ENCODE data around the gene GIGYF2. TPM values are rescaled to one million over a fixed set of nuclear protein-coding genes. Genes with fewer than 3 reads are reported as not detected.

The GIGYF2 gene
- total RNA-seq, 1 experiment from 2014 or later, result 59.6 TPM

DNA sequence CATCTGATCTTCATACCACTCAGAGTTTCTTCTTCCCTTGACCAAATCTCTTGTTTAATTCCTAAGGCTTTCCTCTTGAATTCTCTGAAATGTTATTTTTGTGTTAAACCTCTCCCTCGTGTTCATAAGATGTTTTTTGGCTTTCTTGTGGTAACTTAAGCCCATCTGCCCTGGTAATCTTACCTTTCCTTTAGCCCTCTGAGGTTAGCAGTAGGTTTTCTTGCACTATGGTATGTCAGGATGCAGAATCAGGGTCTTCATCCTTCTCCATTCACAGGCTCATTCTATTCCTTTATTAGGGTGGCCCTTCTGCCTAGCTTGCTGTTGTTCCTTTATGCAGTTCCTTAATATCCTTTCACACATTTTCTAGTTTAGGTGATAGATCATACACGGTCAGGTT, 24.1 kb downstream of the GIGYF2 start:
- H3K36me3 ChIP-seq (ENCODE audit: insufficient read depth, low read length), result peaks cover 43% of the 10 kb centered on the region
- H3K9me3 ChIP-seq (ENCODE audit: low read length), result no peaks in the 10 kb centered on the region
- H2AFZ ChIP-seq (ENCODE audit: low read length), result no peak overlapping the region
- H3K27ac ChIP-seq (ENCODE audit: low read length), result no peak overlapping the region
- no peak for DNase-seq
- peaks cover 88% of the 10 kb centered on the region for H3K79me2 ChIP-seq (ENCODE audit: low read length)
- H3K9ac ChIP-seq (ENCODE audit: low read length), result no peak overlapping the region
- no peaks in the 10 kb centered on the region for H3K27me3 ChIP-seq (ENCODE audit: low read length)
- no peak overlapping the region for H3K4me2 ChIP-seq (ENCODE audit: low read depth, low read length, poor library complexity, severe bottlenecking)
- no peak overlapping the region for H3K4me3 ChIP-seq (ENCODE audit: low read length)
- no peaks in the 10 kb centered on the region for H4K20me1 ChIP-seq (ENCODE audit: insufficient read depth, low read depth, low read length)
- no peaks in the 10 kb centered on the region for H3K4me1 ChIP-seq (ENCODE audit: low read length)
- no peaks in the 10 kb centered on the region for H3K9me2 ChIP-seq (replicated peaks; ENCODE audit: insufficient read depth, low read length)

DNA sequence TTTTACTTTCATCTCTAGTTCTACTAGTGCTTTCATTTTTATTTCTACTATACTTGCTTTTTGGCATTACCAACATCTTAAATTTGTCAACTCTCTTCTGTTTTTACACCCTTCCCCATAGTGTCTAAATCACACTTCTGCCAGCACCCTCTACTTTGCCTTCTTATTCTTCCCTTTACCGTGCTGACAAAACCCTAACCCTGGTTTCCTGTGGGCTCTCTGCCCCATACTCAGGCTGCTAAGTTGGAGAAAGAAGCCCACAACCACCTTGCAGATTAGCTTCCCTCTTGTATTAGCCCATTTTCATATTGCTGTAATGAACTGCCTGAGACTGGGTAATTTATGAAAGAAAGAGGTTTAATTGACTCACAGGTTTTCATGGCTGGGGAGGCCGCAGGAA, 24.8 kb downstream of the GIGYF2 start:
- Histone ChIP-seq H3K79me2 (ENCODE audit: low read length) (peaks cover 86% of the 10 kb centered on the region), H3K9me3 (ENCODE audit: low read length) (no peaks in the 10 kb centered on the region), H3K9ac (ENCODE audit: low read length) (no peak overlapping the region), H3K4me2 (ENCODE audit: low read depth, low read length, poor library complexity, severe bottlenecking) (no peak overlapping the region), H3K36me3 (ENCODE audit: insufficient read depth, low read length) (peaks cover 39% of the 10 kb centered on the region), H3K27me3 (ENCODE audit: low read length) (no peaks in the 10 kb centered on the region), H3K27ac (ENCODE audit: low read length) (no peak overlapping the region), H3K4me3 (ENCODE audit: low read length) (no peak overlapping the region), H3K9me2 (replicated peaks; ENCODE audit: insufficient read depth, low read length) (no peaks in the 10 kb centered on the region), H4K20me1 (ENCODE audit: insufficient read depth, low read depth, low read length) (no peaks in the 10 kb centered on the region), H2AFZ (ENCODE audit: low read length) (no peak overlapping the region), H3K4me1 (ENCODE audit: low read length) (no peaks in the 10 kb centered on the region)
- DNase-seq, result no peak

DNA sequence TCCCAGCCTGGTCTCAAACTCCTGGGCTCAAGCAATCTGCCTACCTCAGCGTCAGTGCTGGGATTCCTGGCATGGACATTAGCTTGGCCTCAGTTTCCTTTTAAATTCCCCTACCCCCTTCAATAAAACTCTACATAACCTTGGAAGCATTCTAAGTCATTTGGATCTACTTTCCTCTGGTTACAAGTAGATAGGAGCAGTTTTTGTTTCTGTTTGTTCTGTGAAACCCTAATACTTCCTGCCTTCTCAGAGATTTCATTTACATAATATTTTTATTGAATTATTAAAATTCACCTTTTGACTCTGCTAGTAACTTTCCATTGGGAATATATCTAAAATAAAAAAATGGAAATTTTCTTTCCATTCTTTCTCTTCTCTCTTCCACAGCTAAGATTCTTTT, 25.9 kb downstream of the GIGYF2 start:
- Histone ChIP-seq H3K9me2 (replicated peaks; ENCODE audit: insufficient read depth, low read length) (no peaks in the 10 kb centered on the region), H3K79me2 (ENCODE audit: low read length) (peaks cover 86% of the 10 kb centered on the region), H3K4me2 (ENCODE audit: low read depth, low read length, poor library complexity, severe bottlenecking) (no peak overlapping the region), H2AFZ (ENCODE audit: low read length) (no peak overlapping the region), H3K27ac (ENCODE audit: low read length) (no peak overlapping the region), H3K9me3 (ENCODE audit: low read length) (no peaks in the 10 kb centered on the region), H3K36me3 (ENCODE audit: insufficient read depth, low read length) (peaks cover 32% of the 10 kb centered on the region), H3K27me3 (ENCODE audit: low read length) (no peaks in the 10 kb centered on the region), H3K4me3 (ENCODE audit: low read length) (no peak overlapping the region), H3K4me1 (ENCODE audit: low read length) (no peaks in the 10 kb centered on the region), H4K20me1 (ENCODE audit: insufficient read depth, low read depth, low read length) (0 out of 2 replicates have a peak, but pooled peaks cover 3% of the 10 kb centered on the region), H3K9ac (ENCODE audit: low read length) (no peak overlapping the region)
- DNase-seq, result no peak

DNA sequence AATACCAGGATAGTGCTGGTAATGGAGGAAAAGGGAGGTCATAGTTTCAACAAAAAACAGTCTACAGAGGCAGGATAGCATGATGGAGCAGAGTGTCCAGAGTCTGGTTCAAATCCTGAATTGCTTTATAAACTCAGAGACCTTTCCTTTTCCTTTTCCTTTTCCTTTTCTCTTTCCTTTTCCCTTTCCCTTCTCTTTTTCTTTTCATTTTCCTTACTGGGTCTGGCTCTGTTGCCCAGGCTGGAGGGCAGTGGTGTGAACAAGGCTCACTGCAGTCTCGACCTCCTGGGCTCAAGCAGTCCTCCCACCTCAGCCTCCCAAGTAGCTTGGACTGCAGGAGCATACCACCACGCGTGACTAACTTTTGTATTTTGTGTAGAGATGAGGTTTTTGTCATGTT, 31.7 kb downstream of the GIGYF2 start:
- Histone ChIP-seq H3K9me2 (replicated peaks; ENCODE audit: insufficient read depth, low read length) (no peaks in the 10 kb centered on the region), H3K4me2 (ENCODE audit: low read depth, low read length, poor library complexity, severe bottlenecking) (no peak overlapping the region), H3K27me3 (ENCODE audit: low read length) (no peaks in the 10 kb centered on the region), H3K9me3 (ENCODE audit: low read length) (no peaks in the 10 kb centered on the region), H4K20me1 (ENCODE audit: insufficient read depth, low read depth, low read length) (0 out of 2 replicates have a peak, but pooled peaks cover 3% of the 10 kb centered on the region), H3K4me1 (ENCODE audit: low read length) (no peaks in the 10 kb centered on the region), H3K36me3 (ENCODE audit: insufficient read depth, low read length) (peaks cover 28% of the 10 kb centered on the region; the same call in 1 of the 2 replicates), H3K9ac (ENCODE audit: low read length) (no peak overlapping the region), H3K27ac (ENCODE audit: low read length) (no peak overlapping the region), H3K79me2 (ENCODE audit: low read length) (peaks cover 85% of the 10 kb centered on the region), H3K4me3 (ENCODE audit: low read length) (no peak overlapping the region), H2AFZ (ENCODE audit: low read length) (no peak overlapping the region)
- DNase-seq, result no peak

DNA sequence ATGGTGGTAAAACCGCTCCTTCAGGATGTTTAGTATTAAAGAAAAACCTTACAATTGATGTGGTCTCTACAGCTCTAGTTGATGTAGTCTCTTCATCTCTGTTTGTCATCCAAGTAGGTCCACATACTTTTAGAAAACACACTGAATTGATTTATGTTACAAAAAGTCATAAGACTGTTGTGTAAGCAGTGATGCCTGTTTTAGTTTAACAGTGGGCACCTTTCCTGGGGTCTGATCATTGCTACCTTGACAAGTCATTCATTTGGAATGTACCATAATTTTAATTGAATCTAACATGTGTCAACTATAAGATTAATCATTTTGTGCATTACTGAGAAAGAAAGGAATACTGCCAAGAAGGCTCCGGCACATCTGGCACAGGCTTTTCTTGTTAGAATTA, 34.3 kb downstream of the GIGYF2 start:
- H2AFZ ChIP-seq (ENCODE audit: low read length), result no peak overlapping the region
- peaks cover 38% of the 10 kb centered on the region; the same call in 1 of the 2 replicates for H3K36me3 ChIP-seq (ENCODE audit: insufficient read depth, low read length)
- H3K9me2 ChIP-seq (replicated peaks; ENCODE audit: insufficient read depth, low read length), result no peaks in the 10 kb centered on the region
- 0 out of 2 replicates have a peak, but pooled peaks cover 3% of the 10 kb centered on the region for H4K20me1 ChIP-seq (ENCODE audit: insufficient read depth, low read depth, low read length)
- no peak for DNase-seq
- no peak overlapping the region for H3K4me3 ChIP-seq (ENCODE audit: low read length)
- no peak overlapping the region for H3K9ac ChIP-seq (ENCODE audit: low read length)
- peaks cover 81% of the 10 kb centered on the region for H3K79me2 ChIP-seq (ENCODE audit: low read length)
- no peaks in the 10 kb centered on the region for H3K4me1 ChIP-seq (ENCODE audit: low read length)
- H3K27me3 ChIP-seq (ENCODE audit: low read length), result no peaks in the 10 kb centered on the region
- no peak overlapping the region for H3K4me2 ChIP-seq (ENCODE audit: low read depth, low read length, poor library complexity, severe bottlenecking)
- no peak overlapping the region for H3K27ac ChIP-seq (ENCODE audit: low read length)
- no peaks in the 10 kb centered on the region for H3K9me3 ChIP-seq (ENCODE audit: low read length)

DNA sequence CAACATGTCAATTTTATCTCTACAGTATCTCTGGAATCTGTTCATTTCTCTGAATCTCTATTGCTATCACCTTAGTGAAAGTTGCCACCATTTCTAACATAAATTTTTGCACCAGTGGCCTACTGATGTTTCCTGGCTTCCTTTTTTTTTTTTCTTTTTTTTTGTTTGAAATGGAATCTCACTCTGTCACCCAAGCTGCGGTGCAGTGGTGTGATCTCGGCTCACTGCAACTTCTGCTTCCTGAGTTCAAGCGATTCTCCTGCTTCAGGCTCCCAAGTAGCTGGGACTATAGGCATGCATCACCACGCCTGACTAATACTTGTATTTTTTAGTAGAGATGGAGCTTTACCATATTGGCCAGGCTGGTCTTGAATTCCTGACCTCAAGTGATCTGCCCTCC, 44.2 kb downstream of the GIGYF2 start:
- peaks cover 44% of the 10 kb centered on the region for H3K79me2 ChIP-seq (ENCODE audit: low read length)
- peaks cover 18% of the 10 kb centered on the region for H3K4me1 ChIP-seq (ENCODE audit: low read length)
- no peak overlapping the region for H2AFZ ChIP-seq (ENCODE audit: low read length)
- H3K27me3 ChIP-seq (ENCODE audit: low read length), result no peaks in the 10 kb centered on the region
- no peaks in the 10 kb centered on the region for H3K9me2 ChIP-seq (replicated peaks; ENCODE audit: insufficient read depth, low read length)
- no peak overlapping the region for H3K27ac ChIP-seq (ENCODE audit: low read length)
- no peak overlapping the region for H3K4me2 ChIP-seq (ENCODE audit: low read depth, low read length, poor library complexity, severe bottlenecking)
- no peak overlapping the region for H3K9ac ChIP-seq (ENCODE audit: low read length)
- no peak overlapping the region for H3K4me3 ChIP-seq (ENCODE audit: low read length)
- peaks cover 9% of the 10 kb centered on the region; the same call in 1 of the 2 replicates for H3K36me3 ChIP-seq (ENCODE audit: insufficient read depth, low read length)
- H4K20me1 ChIP-seq (ENCODE audit: insufficient read depth, low read depth, low read length), result no peaks in the 10 kb centered on the region
- no peaks in the 10 kb centered on the region for H3K9me3 ChIP-seq (ENCODE audit: low read length)
- no peak for DNase-seq

DNA sequence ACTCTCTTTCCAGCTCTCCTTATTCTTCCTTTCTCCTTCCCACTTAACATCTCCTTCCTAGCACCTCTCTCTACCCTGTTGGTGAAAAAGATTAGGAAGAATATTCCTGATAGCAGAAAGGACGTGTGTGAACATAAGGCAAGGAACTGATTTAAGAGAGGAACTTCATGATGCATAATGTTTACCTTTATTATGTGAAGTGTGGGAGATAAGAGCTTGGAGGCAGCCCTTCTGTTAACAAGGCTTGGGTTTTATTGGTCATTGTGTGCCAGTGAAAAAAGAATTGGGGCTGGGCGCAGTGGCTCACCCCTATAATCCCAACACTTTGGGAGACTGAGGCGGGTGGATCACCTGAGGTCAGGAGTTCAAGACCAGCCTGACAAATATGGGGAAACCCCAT, 44.8 kb downstream of the GIGYF2 start:
- no peaks in the 10 kb centered on the region for H3K9me3 ChIP-seq (ENCODE audit: low read length)
- no peak for DNase-seq
- H3K9me2 ChIP-seq (replicated peaks; ENCODE audit: insufficient read depth, low read length), result no peaks in the 10 kb centered on the region
- H3K4me1 ChIP-seq (ENCODE audit: low read length), result peaks cover 18% of the 10 kb centered on the region
- H3K4me2 ChIP-seq (ENCODE audit: low read depth, low read length, poor library complexity, severe bottlenecking), result no peak overlapping the region
- peaks cover 40% of the 10 kb centered on the region for H3K79me2 ChIP-seq (ENCODE audit: low read length)
- H3K27ac ChIP-seq (ENCODE audit: low read length), result no peak overlapping the region
- H3K4me3 ChIP-seq (ENCODE audit: low read length), result no peak overlapping the region
- H3K9ac ChIP-seq (ENCODE audit: low read length), result no peak overlapping the region
- no peaks in the 10 kb centered on the region for H3K27me3 ChIP-seq (ENCODE audit: low read length)
- H3K36me3 ChIP-seq (ENCODE audit: insufficient read depth, low read length), result peaks cover 3% of the 10 kb centered on the region; the same call in 1 of the 2 replicates
- H4K20me1 ChIP-seq (ENCODE audit: insufficient read depth, low read depth, low read length), result no peaks in the 10 kb centered on the region
- H2AFZ ChIP-seq (ENCODE audit: low read length), result no peak overlapping the region

DNA sequence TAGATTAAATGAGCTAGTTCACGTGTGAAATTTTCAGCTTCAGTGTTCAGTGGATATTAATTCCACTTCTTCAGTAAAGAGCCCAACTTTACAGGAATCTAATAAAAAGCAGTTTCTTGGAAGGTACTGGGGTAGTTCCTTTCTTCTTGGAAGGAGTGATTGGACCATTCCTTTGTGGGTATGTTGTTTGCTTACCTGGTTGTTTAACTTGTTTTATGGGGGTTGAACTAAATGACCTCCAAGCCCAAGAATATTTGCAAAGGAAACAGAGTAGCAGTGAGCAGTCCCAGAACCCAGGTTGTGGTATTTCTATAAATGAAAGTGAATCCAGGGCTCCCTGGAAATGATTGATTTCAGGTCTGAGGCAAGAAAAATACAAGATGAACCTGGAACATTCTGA, 47.8 kb downstream of the GIGYF2 start:
- Histone ChIP-seq H3K4me1 (ENCODE audit: low read length) (peaks cover 18% of the 10 kb centered on the region), H3K27me3 (ENCODE audit: low read length) (no peaks in the 10 kb centered on the region), H3K9me2 (replicated peaks; ENCODE audit: insufficient read depth, low read length) (no peaks in the 10 kb centered on the region), H3K9me3 (ENCODE audit: low read length) (no peaks in the 10 kb centered on the region), H3K27ac (ENCODE audit: low read length) (no peak overlapping the region), H3K79me2 (ENCODE audit: low read length) (peaks cover 33% of the 10 kb centered on the region), H4K20me1 (ENCODE audit: insufficient read depth, low read depth, low read length) (no peaks in the 10 kb centered on the region), H3K9ac (ENCODE audit: low read length) (no peak overlapping the region), H3K4me3 (ENCODE audit: low read length) (no peak overlapping the region), H2AFZ (ENCODE audit: low read length) (no peak overlapping the region), H3K36me3 (ENCODE audit: insufficient read depth, low read length) (peaks cover 19% of the 10 kb centered on the region; the same call in 1 of the 2 replicates), H3K4me2 (ENCODE audit: low read depth, low read length, poor library complexity, severe bottlenecking) (no peak overlapping the region)
- DNase-seq, result no peak

DNA sequence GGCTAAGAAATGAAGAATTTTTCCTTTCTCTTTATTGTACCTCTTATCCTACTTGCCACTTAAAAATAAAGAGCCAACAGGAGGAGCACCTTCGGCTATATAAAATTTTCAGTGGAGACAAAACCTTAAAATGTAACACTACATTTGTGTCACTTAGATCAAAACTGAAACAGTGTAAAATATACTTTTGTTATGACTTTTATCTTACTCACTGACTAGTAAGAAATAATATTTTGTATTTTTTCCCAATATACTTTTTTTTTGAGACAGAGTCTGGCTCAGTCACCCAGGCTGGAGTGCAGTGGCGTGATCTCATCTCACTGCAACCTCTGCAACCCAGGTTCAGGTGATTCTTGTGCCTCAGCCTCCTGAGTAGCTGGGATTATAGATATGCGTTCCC, 50.9 kb downstream of the GIGYF2 start:
- H3K4me3 ChIP-seq (ENCODE audit: low read length), result no peak overlapping the region
- H4K20me1 ChIP-seq (ENCODE audit: insufficient read depth, low read depth, low read length), result no peaks in the 10 kb centered on the region
- H3K79me2 ChIP-seq (ENCODE audit: low read length), result peaks cover 28% of the 10 kb centered on the region

More for the DNA sequence above, 50.9 kb downstream of the GIGYF2 start:
- Histone ChIP-seq H3K9ac (ENCODE audit: low read length) (no peak overlapping the region), H3K4me2 (ENCODE audit: low read depth, low read length, poor library complexity, severe bottlenecking) (no peak overlapping the region), H3K4me1 (ENCODE audit: low read length) (peaks cover 5% of the 10 kb centered on the region), H3K9me2 (replicated peaks; ENCODE audit: insufficient read depth, low read length) (no peaks in the 10 kb centered on the region), H3K36me3 (ENCODE audit: insufficient read depth, low read length) (peaks cover 26% of the 10 kb centered on the region; the same call in 1 of the 2 replicates), H3K27me3 (ENCODE audit: low read length) (no peaks in the 10 kb centered on the region), H2AFZ (ENCODE audit: low read length) (no peak overlapping the region), H3K9me3 (ENCODE audit: low read length) (no peaks in the 10 kb centered on the region), H3K27ac (ENCODE audit: low read length) (no peak overlapping the region)
- DNase-seq, result no peak
